Astrocyte of the cerebellum (primary cell): Measurements from ENCODE around the gene MLANA.

ENCODE experiments used
- DNase-seq: peaks from one replicate; pipeline ENCODE4 v3.0.0-alpha.2; 2011; ENCODE audit warnings: low read depth
- H3K4me3 ChIP-seq: 2 replicates; pipeline ENCODE4 v1.5.1; 2011; ENCODE audit warnings: mild to moderate bottlenecking, low read depth, low read length, moderate library complexity
- in situ Hi-C: cut with HindIII; loops from 2 replicates; pipeline ENCODE4 v1.10.0; 2017; ENCODE audit warnings: low sequenced_read_pairs
- TF ChIP-seq, protein P1 (sequence below): IDR thresholded peaks from 2 replicates; pipeline ENCODE4 v1.5.1; 2012; ENCODE audit warnings: low read length, low read depth, moderate library complexity, mild to moderate bottlenecking; ENCODE audit errors: missing control alignments

The MLANA gene

GRCh38 chr9:5958273-5958672 is 67.6 kb downstream of the MLANA start:
- in situ Hi-C loops, result no loop called here

More at GRCh38 chr9:5958273-5958672, 67.6 kb downstream of the MLANA start:
- no peak overlapping the region for H3K4me3 ChIP-seq
- TF ChIP-seq, protein P1, sequence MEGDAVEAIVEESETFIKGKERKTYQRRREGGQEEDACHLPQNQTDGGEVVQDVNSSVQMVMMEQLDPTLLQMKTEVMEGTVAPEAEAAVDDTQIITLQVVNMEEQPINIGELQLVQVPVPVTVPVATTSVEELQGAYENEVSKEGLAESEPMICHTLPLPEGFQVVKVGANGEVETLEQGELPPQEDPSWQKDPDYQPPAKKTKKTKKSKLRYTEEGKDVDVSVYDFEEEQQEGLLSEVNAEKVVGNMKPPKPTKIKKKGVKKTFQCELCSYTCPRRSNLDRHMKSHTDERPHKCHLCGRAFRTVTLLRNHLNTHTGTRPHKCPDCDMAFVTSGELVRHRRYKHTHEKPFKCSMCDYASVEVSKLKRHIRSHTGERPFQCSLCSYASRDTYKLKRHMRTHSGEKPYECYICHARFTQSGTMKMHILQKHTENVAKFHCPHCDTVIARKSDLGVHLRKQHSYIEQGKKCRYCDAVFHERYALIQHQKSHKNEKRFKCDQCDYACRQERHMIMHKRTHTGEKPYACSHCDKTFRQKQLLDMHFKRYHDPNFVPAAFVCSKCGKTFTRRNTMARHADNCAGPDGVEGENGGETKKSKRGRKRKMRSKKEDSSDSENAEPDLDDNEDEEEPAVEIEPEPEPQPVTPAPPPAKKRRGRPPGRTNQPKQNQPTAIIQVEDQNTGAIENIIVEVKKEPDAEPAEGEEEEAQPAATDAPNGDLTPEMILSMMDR, result no peak
- DNase-seq, result no peak
